H1 (cell line): Measurements from ENCODE around the gene HOXB9. TPM values are rescaled to one million over a fixed set of nuclear protein-coding genes. Genes with fewer than 3 reads are reported as not detected.

Experiments
- CTCF ChIA-PET: fragments of 300-600 bp; sonication (Branson Sonifier 250); formaldehyde crosslinking; loops from one replicate; lab custom pipeline; 2021; ENCODE audit not compliant: partially characterized antibody; lab: Charles Lee
- POLR2A ChIA-PET: fragments of 300-600 bp; sonication (Branson Sonifier 250); formaldehyde crosslinking; loops from one replicate; lab custom pipeline; 2021; ENCODE audit warnings: inconsistent platforms; ENCODE audit not compliant: partially characterized antibody; lab: Charles Lee
- DNase-seq, 2 experiments: peaks; one replicate each; pipeline versions ENCODE4 v3.0.0 to v3.0.0-alpha.2; 2010 to 2022; ENCODE audit warnings: low spot score in 2 of 2, low read depth in 1 of 2, mixed read lengths in 1 of 2
- FAIRE-seq: peaks from 2 replicates; lab custom pipeline; 2011; peaks lifted over from hg19 to GRCh38; lab: Jason Lieb, UNC
- H2AFZ ChIP-seq: 2 replicates; pipeline ENCODE4 v1.8.1; 2012; ENCODE audit warnings: low read length, inconsistent platforms
- H2AK5ac ChIP-seq: 2 replicates; pipeline ENCODE4 v1.6.1; 2013; ENCODE audit warnings: low read depth, low read length
- H2BK120ac ChIP-seq: replicated peaks from 2 replicates; pipeline ENCODE3; 2013; ENCODE audit warnings: low read depth, low read length, inconsistent platforms
- H2BK12ac ChIP-seq: 2 replicates; pipeline ENCODE4 v1.6.1; 2013; ENCODE audit warnings: low read depth, low read length
- H2BK15ac ChIP-seq: 2 replicates; pipeline ENCODE4 v1.6.1; 2013; ENCODE audit warnings: low read length
- H2BK20ac ChIP-seq: 2 replicates; pipeline ENCODE4 v1.6.1; 2013; ENCODE audit warnings: low read length
- H2BK5ac ChIP-seq: 2 replicates; pipeline ENCODE4 v1.6.1; 2013; ENCODE audit warnings: low read depth, low read length
- H3K14ac ChIP-seq: 2 replicates; pipeline ENCODE4 v1.6.1; 2013; ENCODE audit warnings: inconsistent platforms; ENCODE audit not compliant: insufficient read length
- H3K18ac ChIP-seq: 2 replicates; pipeline ENCODE4 v1.6.1; 2013; ENCODE audit warnings: low read length; ENCODE audit errors: extremely low read depth
- H3K23ac ChIP-seq: 2 replicates; pipeline ENCODE4 v1.6.1; 2013; ENCODE audit warnings: inconsistent platforms; ENCODE audit not compliant: insufficient read length
- H3K23me2 ChIP-seq: 2 replicates; pipeline ENCODE4 v1.6.1; 2013; ENCODE audit warnings: low read depth, low read length
- H3K27ac ChIP-seq: 2 replicates; pipeline ENCODE4 v1.6.1; 2011; ENCODE audit warnings: low read depth, low read length, inconsistent platforms
- H3K27me3 ChIP-seq, 4 experiments: replicated peaks in 1 of 4; 1 replicate in 1 of 4; 2 replicates in 3 of 4; pipeline versions ENCODE4 v1.6.1 to v1.8.1; 2011 to 2013; ENCODE audit warnings: low read length in 3 of 4, mild to moderate bottlenecking in 3 of 4, inconsistent platforms in 2 of 4, mixed read lengths in 2 of 4, moderate library complexity in 1 of 4; ENCODE audit not compliant: control insufficient read depth in 3 of 4, insufficient read depth in 3 of 4; ENCODE audit errors: extremely low read depth in 1 of 4
- H3K36me3 ChIP-seq, 4 experiments: 2 replicates each; pipeline versions ENCODE4 v1.6.1 to v1.8.1; 2011 to 2013; ENCODE audit warnings: mild to moderate bottlenecking in 4 of 4, low read length in 3 of 4, moderate library complexity in 2 of 4, control low read depth in 1 of 4, inconsistent platforms in 1 of 4; ENCODE audit not compliant: insufficient read depth in 4 of 4, control insufficient read depth in 2 of 4
- H3K4ac ChIP-seq: replicated peaks from 2 replicates; pipeline ENCODE3; 2013; ENCODE audit warnings: low read length, low read depth, mixed read lengths, inconsistent platforms; ENCODE audit not compliant: insufficient read length
- H3K4me1 ChIP-seq, 4 experiments: replicated peaks in 1 of 4; 1 replicate in 1 of 4; 2 replicates in 3 of 4; pipeline versions ENCODE4 v1.6.1 to v1.8.1; 2011 to 2013; ENCODE audit warnings: low read length in 3 of 4, inconsistent platforms in 2 of 4, mixed read lengths in 1 of 4; ENCODE audit not compliant: insufficient read depth in 4 of 4, control insufficient read depth in 3 of 4
- H3K4me2 ChIP-seq, 2 experiments: 2 replicates each; pipeline versions ENCODE4 v1.6.1 to v1.8.1; 2011 to 2013; ENCODE audit warnings: low read depth in 2 of 2, low read length in 2 of 2, control low read depth in 1 of 2, inconsistent platforms in 1 of 2, mild to moderate bottlenecking in 1 of 2; ENCODE audit not compliant: insufficient read depth in 1 of 2
- H3K4me3 ChIP-seq, 4 experiments: fragments of 200-600, 300-600 bp in 1 of 4; sonication (generic), shearing (Covaris generic), sonication (Bioruptor Twin) in 1 of 4; 2 replicates each; pipeline versions ENCODE4 v1.5.1 to v1.8.1; 2011 to 2016; ENCODE audit warnings: low read length in 4 of 4, low read depth in 3 of 4, control low read depth in 2 of 4, inconsistent platforms in 2 of 4, mild to moderate bottlenecking in 2 of 4, mixed read lengths in 1 of 4, moderate library complexity in 1 of 4; ENCODE audit not compliant: insufficient read depth in 2 of 4; ENCODE audit errors: extremely low read depth in 1 of 4
- H3K56ac ChIP-seq: replicated peaks from 2 replicates; pipeline ENCODE3; 2013; ENCODE audit warnings: low read depth, mild to moderate bottlenecking, mixed read lengths, low read length, inconsistent platforms; ENCODE audit not compliant: insufficient read length
- H3K79me1 ChIP-seq: 2 replicates; pipeline ENCODE4 v1.6.1; 2013; ENCODE audit warnings: low read depth, low read length, control low read depth
- H3K79me2 ChIP-seq, 2 experiments: 2 replicates each; pipeline versions ENCODE4 v1.6.1 to v1.8.1; 2012 to 2013; ENCODE audit warnings: low read length in 2 of 2, mild to moderate bottlenecking in 2 of 2, inconsistent platforms in 1 of 2; ENCODE audit not compliant: insufficient read depth in 2 of 2, control insufficient read depth in 1 of 2
- H3K9ac ChIP-seq, 4 experiments: replicated peaks in 1 of 4; 1 replicate in 1 of 4; 2 replicates in 3 of 4; pipeline versions ENCODE4 v1.6.1 to v1.8.1; 2011 to 2013; ENCODE audit warnings: low read depth in 3 of 4, low read length in 3 of 4, control low read depth in 2 of 4, mild to moderate bottlenecking in 2 of 4, moderate library complexity in 2 of 4, inconsistent platforms in 1 of 4; ENCODE audit errors: extremely low read depth in 1 of 4
- H3K9me3 ChIP-seq, 2 experiments: 2 replicates each; pipeline versions ENCODE4 v1.6.1 to v1.8.1; 2012 to 2013; ENCODE audit warnings: mild to moderate bottlenecking in 2 of 2, moderate library complexity in 2 of 2, control low read depth in 1 of 2, inconsistent platforms in 1 of 2, low read depth in 1 of 2, low read length in 1 of 2, mixed read lengths in 1 of 2; ENCODE audit not compliant: insufficient read depth in 2 of 2
- H4K20me1 ChIP-seq, 2 experiments: replicated peaks in 1 of 2; 2 replicates each; pipeline versions ENCODE3 to v1.8.1; 2011 to 2013; ENCODE audit warnings: inconsistent platforms in 2 of 2, low read length in 2 of 2, mild to moderate bottlenecking in 1 of 2; ENCODE audit not compliant: insufficient read depth in 2 of 2, control insufficient read depth in 1 of 2
- H4K5ac ChIP-seq: 2 replicates; pipeline ENCODE4 v1.6.1; 2013; ENCODE audit warnings: low read length, low read depth, mixed read lengths, inconsistent platforms; ENCODE audit not compliant: insufficient read length
- H4K8ac ChIP-seq: 2 replicates; pipeline ENCODE4 v1.8.0; 2013; ENCODE audit warnings: mild to moderate bottlenecking, moderate library complexity, low read length, inconsistent platforms; ENCODE audit not compliant: insufficient read depth; ENCODE audit errors: extremely low read depth
- H4K91ac ChIP-seq: replicated peaks from 2 replicates; pipeline ENCODE3; 2013; ENCODE audit warnings: low read length, mixed read lengths, inconsistent platforms; ENCODE audit not compliant: insufficient read length
- CBX8 ChIP-seq: fragments of 300-800, 300-1000 bp; sonication (generic); IDR thresholded peaks from 2 replicates; pipeline ENCODE4 v1.7.1; 2016; ENCODE audit warnings: low read depth, low read length, borderline replicate concordance
- KDM5A ChIP-seq: fragments of 200-600 bp; IDR thresholded peaks from 2 replicates; pipeline ENCODE4 v1.7.1; 2012; ENCODE audit warnings: mild to moderate bottlenecking, low read length, inconsistent platforms, mixed read lengths
- WGBS, 2 experiments: shearing (Covaris generic) in 1 of 2; methylation state at CpG; one replicate each; pipeline versions ENCODE4 v1.1.6 to v1.1.7; 2013 to 2015; ENCODE audit warnings: low lambda C conversion rate in 2 of 2, mixed read lengths in 2 of 2, inconsistent platforms in 1 of 2, low coverage in 1 of 2, missing lambda C conversion rate in 1 of 2; ENCODE audit not compliant: insufficient replicate concordance in 2 of 2, insufficient coverage in 1 of 2, insufficient read length in 1 of 2; ENCODE audit errors: extremely low coverage in 1 of 2, missing lambda C conversion rate in 1 of 2; 5-methylcytosine and 5-hydroxymethylcytosine counted together
- polyA plus RNA-seq, 7 experiments: library from polyadenylated mRNA; depleted of rRNA in 3 of 7; stranded (reverse) in 5 of 7; unstranded in 2 of 7; fragments of >200 nt in 5 of 7; fragments of 200-250 nt in 2 of 7; gene quantifications; 1 replicate in 5 of 7; 2 replicates in 1 of 7; 4 replicates in 1 of 7; pipeline versions ENCODE4 v1.2.1 to v1.2.3, GENCODE V29; 2011 to 2013; ENCODE audit warnings: missing spikeins in 2 of 7, mixed read lengths in 2 of 7
- total RNA-seq: library from RNA; stranded (reverse); fragmentation: NEBNext Ultra II Directional; extraction: Animal tissue kit (Norgen Biotek cat#: 25700); gene quantifications from 2 replicates; pipeline ENCODE4 v1.2.1, GENCODE V29; 2021

Gene HOXB9
- total and polyA plus RNA-seq, 2 of the 8 experiments (the other 6 are each of a cell fraction or from before 2014, with no cell fraction given): not detected

DNA sequence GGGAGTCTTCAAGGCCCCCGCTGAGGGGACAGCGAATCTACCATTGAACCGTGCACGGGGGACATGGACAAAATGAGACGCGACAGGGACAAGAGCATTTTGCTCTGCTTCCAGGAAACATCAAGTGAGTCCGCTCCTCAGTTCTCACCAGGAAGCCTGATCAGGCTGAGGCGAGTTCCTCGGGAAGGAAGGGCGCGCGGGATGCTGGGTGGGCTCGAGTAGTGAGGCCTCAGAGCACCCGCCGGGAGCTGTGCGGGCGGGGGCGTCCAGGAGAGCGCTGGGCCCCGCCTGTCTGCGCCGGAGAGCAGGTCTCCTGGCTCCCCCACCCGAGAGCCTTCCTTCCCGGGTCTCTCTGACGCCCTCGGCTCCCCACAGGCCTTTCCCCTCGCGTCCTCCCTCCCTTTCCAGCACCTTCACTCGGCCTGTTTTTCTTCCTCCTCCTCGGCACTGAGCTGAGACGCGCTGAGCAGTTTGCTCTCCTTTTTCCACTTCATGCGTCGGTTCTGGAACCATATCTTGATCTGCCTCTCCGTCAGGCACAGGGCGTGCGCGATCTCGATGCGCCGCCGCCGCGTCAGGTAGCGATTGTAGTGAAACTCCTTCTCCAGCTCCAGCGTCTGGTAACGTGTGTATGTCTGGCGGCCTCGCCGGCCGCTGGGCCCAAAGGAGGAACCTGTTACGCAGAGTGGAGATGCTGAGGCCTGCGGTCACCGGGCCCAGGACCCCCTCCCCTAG, 30.0 kb downstream of the HOXB9 start:
- peaks cover 38 to 53% of the 10 kb centered on the region in 2 experiments for H4K20me1 ChIP-seq
- no peak overlapping the region for H4K91ac ChIP-seq
- no peak overlapping the region for H2BK120ac ChIP-seq
- H3K79me2 ChIP-seq: no peaks in the 10 kb centered on the region
- no peaks in the 10 kb centered on the region; a peak in 1 of 8 replicates for H3K36me3 ChIP-seq
- H3K18ac ChIP-seq: no peak overlapping the region; the same call in 1 of the 2 replicates
- no peak overlapping the region for H3K9ac ChIP-seq
- no peak overlapping the region for H4K5ac ChIP-seq
- WGBS, 2 experiments: 9% methylated on average over 49 of the region's 54 CpGs; no CpG with 5 or more reads in 1 of the 2 experiments
- no peak overlapping the region for H2AFZ ChIP-seq
- no peak overlapping the region; the same call in 1 of the 2 replicates for H4K8ac ChIP-seq
- no peak overlapping the region for H2BK15ac ChIP-seq
- peaks cover 0 to 12% (median 4%) of the 10 kb centered on the region in 4 experiments; a peak in 5 of 7 replicates for H3K4me1 ChIP-seq
- H3K27ac ChIP-seq: no peak overlapping the region
- no peak overlapping the region for H3K4ac ChIP-seq
- 0 out of 2 replicates have a peak overlapping the region, but pooled peaks have one; percentile 6 for H2AK5ac ChIP-seq
- H3K27me3 ChIP-seq: peaks cover 96 to 100% (median 99%) of the 10 kb centered on the region in 4 experiments
- H3K56ac ChIP-seq: no peak overlapping the region
- ChIA-PET CTCF (interaction anchor here (0.6 to 7.0 kb wide), 8 partner anchors 9 to 288 kb away, joined by 3 to 53 read pairs (median 6); no protein-coding TSS in a partner anchor), POLR2A (no interaction called here)
- peak overlapping the region; percentile 88; the same call in 1 of the 2 replicates for H2BK12ac ChIP-seq
- no peak overlapping the region for H3K14ac ChIP-seq
- H3K9me3 ChIP-seq: no peaks in the 10 kb centered on the region; a peak in 1 of 4 replicates
- no peaks in the 10 kb centered on the region; the same call in 1 of the 2 replicates for H3K23me2 ChIP-seq
- H3K23ac ChIP-seq: no peak overlapping the region
- 0 out of 2 replicates have a peak overlapping the region, but pooled peaks have one; percentile 34 for H2BK20ac ChIP-seq
- H2BK5ac ChIP-seq: no peak overlapping the region
- H3K4me3 ChIP-seq: no peak overlapping the region; a peak in 1 of 8 replicates
- FAIRE-seq: no peak
- H3K4me2 ChIP-seq: peak overlapping the region; percentile 19 to 21; a peak in 2 of 4 replicates
- H3K79me1 ChIP-seq: no peaks in the 10 kb centered on the region
- DNase-seq: no peak
- no peak for TF ChIP-seq KDM5A
- 0 out of 2 replicates have a peak, but pooled peaks have one; percentile 67 for TF ChIP-seq CBX8
